AG04449 (cell line): ENCODE data around the gene IQCE.

Source experiments
- CTCF ChIA-PET: fragments of 350-600 bp; formaldehyde crosslinking; extraction: SDS; loops from one replicate; lab custom pipeline; 2021; ENCODE audit warnings: antibody characterized with exemption; lab: Yijun Ruan, JAX
- POLR2A ChIA-PET: fragments of 400-600, 350-600 bp; formaldehyde crosslinking; extraction: SDS; loops from one replicate; lab custom pipeline; 2020; ENCODE audit warnings: antibody characterized with exemption, inconsistent platforms; lab: Yijun Ruan, JAX
- DNase-seq: peaks from one replicate; pipeline ENCODE4 v3.0.0-alpha.2; 2010; ENCODE audit warnings: low read depth, low spot score
- H3K4me3 ChIP-seq: 2 replicates; pipeline ENCODE4 v1.5.1; 2011; ENCODE audit warnings: low read depth, mild to moderate bottlenecking, control low read depth, low read length
- TF ChIP-seq, protein P1 (sequence below): IDR thresholded peaks from one replicate; pipeline ENCODE4 v1.5.1; 2011; ENCODE audit warnings: mild to moderate bottlenecking, moderate library complexity, low read length, control low read depth, inconsistent platforms; ENCODE audit not compliant: insufficient read depth; ENCODE audit errors: missing control alignments

The IQCE gene

DNA sequence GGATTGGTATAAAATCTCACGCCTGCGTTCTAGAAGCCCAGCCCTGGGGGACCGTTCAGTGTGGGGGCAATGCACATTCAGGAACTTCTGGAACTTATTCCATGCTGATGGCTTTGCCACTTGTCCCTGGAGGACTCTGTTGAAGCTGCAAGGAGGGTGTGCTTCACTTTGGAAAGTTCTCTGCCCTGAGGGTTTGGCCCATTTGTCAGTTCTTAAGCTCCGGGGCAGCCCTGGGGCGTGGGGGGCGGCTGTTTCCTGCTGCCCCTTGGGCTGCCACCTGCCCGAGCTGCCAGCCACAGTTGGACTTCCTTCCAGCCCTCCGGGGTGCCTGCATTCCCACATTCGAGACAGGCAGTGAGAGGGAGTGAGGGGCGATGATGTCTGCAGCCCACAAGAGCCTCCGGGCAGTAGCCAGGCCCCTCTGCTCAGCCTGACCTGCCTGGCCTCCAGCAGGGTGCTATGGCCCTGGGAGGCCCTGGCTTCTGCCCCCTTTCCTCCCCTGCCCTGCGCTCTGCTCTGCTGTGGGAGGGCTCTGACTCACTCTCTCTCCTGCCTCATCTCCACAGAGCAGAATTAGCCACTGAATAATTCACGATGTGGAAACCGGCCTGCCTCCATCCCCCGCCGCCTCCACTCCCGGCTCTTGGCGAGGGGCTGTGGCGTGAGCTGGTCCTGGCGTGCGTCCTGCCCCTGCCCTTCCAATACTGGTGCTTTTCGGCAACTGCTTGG lies 74.9 kb downstream of the IQCE start:
- ChIA-PET POLR2A (interaction anchor here (0.5 to 1.0 kb wide), 2 partner anchors 13 to 170 kb away, joined by 3 to 6 read pairs; no protein-coding TSS in a partner anchor), CTCF (interaction anchor here (1.2 kb wide), 1 partner anchor 12 kb away, joined by 3 read pairs; no protein-coding TSS in a partner anchor)
- TF ChIP-seq, protein P1, sequence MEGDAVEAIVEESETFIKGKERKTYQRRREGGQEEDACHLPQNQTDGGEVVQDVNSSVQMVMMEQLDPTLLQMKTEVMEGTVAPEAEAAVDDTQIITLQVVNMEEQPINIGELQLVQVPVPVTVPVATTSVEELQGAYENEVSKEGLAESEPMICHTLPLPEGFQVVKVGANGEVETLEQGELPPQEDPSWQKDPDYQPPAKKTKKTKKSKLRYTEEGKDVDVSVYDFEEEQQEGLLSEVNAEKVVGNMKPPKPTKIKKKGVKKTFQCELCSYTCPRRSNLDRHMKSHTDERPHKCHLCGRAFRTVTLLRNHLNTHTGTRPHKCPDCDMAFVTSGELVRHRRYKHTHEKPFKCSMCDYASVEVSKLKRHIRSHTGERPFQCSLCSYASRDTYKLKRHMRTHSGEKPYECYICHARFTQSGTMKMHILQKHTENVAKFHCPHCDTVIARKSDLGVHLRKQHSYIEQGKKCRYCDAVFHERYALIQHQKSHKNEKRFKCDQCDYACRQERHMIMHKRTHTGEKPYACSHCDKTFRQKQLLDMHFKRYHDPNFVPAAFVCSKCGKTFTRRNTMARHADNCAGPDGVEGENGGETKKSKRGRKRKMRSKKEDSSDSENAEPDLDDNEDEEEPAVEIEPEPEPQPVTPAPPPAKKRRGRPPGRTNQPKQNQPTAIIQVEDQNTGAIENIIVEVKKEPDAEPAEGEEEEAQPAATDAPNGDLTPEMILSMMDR = no peak
- H3K4me3 ChIP-seq = peak overlapping the region; percentile 94
- DNase-seq = no peak

GRCh38 chr7:2634267-2635145 lies 75.7 kb downstream of the IQCE start:
- no peak for DNase-seq
- CTCF ChIA-PET = interaction anchor here (0.6 to 1.4 kb wide), 3 partner anchors 11 to 165 kb away, joined by 3 to 4 read pairs (median 3); no protein-coding TSS in a partner anchor
- peak overlapping the region; percentile 94 for H3K4me3 ChIP-seq
- POLR2A ChIA-PET = interaction anchor here (0.5 kb wide), 1 partner anchor 171 kb away, joined by 6 read pairs; no protein-coding TSS in a partner anchor
- TF ChIP-seq, protein P1 = no peak

DNA sequence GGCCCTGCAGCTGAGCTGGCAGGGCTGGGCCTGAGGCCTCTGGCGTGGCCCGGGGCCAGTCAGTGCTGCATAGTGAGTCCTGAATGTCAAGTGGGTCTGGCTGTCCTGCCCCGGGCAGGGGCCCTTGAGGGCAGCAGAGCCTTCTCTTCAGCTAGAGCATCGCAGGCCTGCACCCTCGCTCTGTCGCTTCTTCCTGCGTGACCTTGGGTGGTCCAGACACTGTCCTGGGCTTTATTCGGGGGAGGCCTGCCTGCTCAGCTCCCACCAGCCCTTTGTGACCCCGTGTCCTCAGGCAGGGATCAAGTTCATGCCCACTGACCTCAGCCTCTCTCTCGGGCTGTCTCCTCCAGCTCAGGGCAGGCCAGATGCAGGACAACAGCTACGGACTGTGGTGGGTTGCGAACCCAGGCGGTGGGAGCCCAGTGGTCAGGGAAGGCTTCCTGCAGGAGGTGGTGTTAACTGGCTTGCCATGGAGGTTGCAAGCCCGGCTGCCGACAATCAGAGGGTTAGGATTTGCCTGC lies 76.4 kb downstream of the IQCE start:
- no peak for DNase-seq
- TF ChIP-seq, protein P1 = no peak
- POLR2A ChIA-PET = no interaction called here
- CTCF ChIA-PET = interaction anchor here (1.0 to 1.4 kb wide), 2 partner anchors 10 to 166 kb away, joined by 3 read pairs; no protein-coding TSS in a partner anchor
- no peak overlapping the region for H3K4me3 ChIP-seq

DNA sequence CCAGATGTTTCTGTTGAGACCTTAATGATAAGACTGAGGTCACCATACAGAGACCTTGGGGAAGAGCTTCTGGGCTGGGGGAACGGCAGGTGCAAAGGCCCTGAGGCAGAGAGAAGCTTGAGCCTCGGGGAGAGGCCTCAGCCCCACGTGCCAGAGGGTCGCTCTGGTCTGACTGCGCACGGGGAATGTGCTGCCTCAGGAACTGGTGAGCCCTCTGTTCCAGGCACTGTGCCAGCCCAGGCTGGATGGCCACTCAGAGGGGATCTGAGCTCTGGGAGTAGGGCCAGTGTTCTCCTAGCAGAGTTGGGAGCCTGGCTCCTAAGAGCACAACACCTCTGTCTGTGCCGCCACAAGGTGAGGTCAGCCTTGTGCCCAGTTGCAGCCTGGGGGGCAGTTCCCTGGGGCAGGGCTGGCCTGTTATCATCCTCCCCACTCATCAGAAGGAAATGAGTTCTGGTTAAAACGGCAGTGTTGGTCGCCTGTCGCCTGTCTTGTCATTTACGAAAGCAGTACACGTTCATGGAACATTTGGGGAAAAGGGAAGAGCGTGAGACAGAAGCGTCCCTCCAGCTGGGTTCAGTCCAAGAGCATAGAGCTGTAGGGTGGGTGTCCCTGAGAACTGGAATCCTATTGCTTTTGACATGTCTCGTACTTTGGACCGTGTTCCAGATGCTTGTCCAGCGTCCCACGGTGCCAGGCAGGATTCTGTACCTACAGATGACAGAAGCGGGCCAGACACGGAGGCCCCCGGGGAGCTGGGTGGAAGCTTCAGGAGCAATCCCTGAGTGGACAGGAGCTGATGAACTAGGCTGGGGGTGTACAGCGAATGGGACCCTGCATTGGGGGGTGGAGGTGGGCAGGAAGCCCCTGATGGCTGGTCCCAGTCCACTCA lies 77.3 kb downstream of the IQCE start:
- ChIA-PET POLR2A (no interaction called here), CTCF (interaction anchor here (0.6 to 1.4 kb wide), 3 partner anchors 9 to 476 kb away, joined by 3 to 4 read pairs (median 3); no protein-coding TSS in a partner anchor)
- H3K4me3 ChIP-seq = no peak overlapping the region
- no peak for DNase-seq
- TF ChIP-seq, protein P1 = no peak

- ChIA-PET CTCF (interaction anchor here (1.2 kb wide), 1 partner anchor 186 kb away, joined by 3 read pairs; no protein-coding TSS in a partner anchor), POLR2A (no interaction called here)
- no peak for DNase-seq
- TF ChIP-seq, protein P1 = no peak
- no peak overlapping the region for H3K4me3 ChIP-seq
These were observed 78.3 kb downstream of the IQCE start for GRCh38 chr7:2637066-2637471.
